ENCODE results near the gene IDI2.

The IDI2 gene

DNA sequence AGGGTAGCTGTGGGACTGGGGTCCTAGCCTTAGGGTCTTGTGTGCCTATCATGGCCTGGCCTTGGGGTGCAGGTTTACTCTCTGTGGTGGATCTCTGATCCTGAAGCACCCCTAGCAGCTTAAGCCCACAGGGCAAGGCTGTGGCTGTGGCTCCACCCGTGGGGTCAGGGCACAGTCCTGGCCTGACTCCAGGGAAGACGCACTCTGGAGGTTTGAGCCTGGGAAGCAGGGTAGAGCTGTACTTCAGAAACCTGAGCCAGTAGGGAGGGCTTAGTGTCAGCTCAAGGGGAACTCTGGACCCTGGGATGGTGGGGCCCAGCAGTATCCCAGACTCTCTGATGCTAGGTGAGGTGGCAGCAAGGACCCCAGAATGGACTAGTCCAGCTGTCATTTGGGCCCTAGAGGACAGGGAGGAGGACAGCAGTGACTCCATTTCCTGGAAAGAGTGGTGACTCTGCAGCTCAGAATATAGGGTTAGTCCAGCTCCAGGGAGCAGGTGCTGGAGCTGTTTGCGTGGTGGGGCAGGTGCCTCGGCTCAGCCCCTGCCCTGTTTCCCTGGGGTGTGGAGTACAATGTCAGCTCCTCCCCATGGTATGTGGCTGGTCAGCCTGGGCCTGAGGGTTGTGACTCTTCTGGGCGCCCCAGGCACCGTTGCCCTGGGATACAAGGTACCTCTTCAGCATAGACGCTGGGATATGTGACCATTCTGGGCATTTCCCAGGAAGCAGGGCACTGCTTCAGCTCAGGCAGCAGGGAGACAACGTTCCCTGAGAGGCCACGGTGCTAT, 21.6 kb downstream of the IDI2 start:
- no peak for DNase-seq

DNA sequence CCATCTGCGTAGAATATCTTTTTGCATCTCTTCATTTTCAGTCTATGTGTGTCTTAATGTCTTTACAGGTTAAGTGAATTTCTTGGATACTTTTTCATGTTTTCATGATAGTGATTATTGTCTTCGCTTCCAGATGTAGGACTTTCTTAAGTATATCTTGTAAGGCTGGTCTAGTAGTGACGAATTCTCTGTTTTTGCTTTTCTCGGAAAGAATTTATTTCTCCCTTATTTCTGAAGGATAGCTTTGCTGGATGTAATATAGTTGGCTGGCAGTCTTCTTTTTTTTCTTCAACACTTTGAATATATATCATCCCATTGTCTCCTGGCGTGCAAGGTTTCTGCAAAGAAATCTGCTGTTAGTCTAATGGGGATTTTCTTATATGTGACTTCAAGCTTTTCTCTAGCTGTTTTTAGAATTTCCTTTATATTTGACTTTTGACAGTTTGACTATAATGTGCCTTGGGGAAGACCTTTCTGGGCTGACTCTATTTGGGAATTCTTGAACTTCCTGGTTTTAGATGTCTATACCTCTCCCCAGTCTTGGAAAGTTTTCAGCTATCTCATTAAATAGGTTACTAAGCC, 23.1 kb downstream of the IDI2 start:
- no peak for DNase-seq

DNA sequence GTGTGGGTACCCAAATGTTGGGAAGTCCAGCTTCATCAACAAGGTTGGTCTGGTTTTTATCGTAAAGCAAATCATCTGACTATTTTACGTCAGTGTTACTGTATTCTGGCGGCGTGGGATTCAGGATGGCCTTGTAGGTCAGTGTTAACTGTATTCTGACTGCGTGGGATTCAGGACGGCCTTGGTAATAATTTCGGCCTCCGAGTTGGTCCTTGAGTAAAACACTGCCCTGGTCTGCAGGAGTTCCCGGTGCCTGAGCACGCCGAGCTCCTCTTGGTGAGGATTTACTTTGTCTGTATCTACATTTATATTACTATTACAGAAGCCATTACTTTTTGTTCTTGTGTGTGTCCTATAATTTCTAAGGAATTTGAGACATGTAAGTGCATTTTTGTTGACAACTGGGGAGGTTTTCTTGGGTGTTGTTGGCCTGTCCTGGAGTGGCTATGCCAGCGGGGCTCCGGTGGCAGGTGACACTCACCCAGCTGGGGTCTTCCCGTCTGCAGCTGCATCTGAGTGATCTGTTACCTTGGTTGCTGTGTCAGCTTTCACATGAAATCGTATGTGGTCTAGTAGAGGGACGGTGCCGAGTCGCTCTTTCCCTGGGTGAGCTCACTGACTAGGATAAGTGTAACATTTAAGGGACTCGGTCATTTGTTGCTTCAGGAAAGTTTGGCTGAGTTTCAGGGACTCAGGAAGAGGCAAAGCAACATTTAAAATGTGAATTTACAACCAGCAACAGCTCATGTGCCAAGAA, 28.2 kb downstream of the IDI2 start:
- no peak for DNase-seq

DNA sequence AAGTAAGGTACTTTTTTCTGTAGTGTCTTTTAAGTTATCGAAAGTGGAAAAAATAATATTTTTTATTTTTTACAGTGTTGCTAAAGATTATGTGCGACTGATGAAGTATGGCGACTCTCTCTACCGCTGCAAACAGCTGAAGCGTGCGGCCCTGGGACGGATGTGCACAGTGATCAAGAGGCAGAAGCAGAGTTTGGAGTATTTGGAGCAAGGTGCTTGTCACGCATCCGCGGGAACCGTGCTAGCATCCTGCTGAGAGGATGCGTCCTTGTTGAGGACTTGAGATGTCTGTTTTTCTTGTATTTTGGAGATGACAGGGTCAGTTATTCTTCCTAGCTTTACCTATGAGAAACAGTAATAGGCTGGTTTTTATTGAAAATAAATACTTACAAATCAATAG, 29.6 kb downstream of the IDI2 start:
- no peak for DNase-seq

DNA sequence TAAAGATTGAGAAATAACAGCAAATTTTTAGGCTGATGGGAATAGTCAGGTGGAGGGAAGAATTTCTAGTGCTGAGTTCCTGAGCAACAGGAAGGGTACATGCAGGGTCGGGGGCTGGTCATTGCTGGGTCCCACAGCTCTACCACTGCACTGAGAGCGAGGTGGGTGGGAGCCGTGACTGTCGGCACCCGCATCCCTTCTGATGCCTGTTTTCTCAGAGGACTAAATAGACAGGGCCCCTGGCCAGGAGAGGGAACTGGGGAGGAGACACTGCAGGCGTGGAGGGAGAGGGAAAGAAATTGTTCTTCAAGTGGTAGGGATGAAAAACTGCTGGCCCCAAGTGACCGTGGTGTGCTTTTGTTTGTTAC, 30.1 kb downstream of the IDI2 start:
- no peak for DNase-seq

DNA sequence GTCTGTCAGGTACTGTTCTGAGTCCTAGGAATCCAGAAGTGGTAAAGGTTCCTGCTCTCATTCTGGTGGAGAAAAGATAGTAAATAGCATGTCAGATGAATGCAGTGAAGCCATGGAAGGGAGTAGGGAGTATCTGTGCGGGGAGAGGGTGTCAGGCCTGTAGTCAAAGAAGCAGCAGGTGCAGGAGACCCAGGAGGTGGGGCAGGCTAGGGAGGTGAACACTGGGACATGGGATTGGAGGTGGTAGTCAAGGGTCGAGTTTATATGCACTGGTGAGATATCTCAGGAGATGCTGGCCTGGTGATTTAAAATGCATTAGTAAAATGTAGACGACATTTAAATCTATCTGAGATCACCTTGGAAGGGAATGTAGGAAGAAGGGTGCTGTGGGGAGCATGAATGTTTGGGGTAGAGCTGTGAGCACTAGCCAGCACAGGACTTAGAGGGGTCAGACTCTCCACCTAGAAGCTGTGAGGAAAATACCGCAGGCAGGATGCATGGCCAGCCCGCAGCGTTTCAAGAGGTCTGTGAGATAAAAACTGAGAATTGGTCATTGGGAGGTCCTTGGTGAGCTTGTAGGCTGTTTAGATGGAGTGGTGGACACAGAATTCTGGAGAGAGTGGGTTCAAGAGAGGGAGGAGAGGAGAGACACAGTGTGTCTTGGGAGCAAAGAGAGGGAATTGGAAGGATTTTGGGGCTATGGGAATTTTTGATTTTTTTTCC, 30.7 kb downstream of the IDI2 start:
- no peak for DNase-seq

DNA sequence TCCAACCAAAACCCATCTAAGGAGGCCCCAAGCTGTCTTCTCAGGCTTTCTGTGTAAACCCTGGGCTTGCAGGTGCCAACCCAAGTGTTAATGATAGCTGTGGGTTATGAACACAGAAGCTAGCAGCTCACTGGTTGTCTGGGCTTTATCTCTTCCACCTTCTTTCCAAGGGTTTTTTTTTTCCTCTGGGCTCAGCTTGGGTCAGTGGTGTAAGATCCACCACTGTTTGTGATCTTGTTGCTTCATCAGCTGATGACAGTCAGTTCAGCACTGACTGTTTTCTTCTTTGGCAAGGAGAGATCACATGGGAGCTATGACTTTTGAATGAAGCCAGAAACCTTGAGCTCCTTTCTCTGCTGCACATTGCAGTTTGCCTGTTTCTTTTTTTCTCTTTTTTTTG, 32.8 kb downstream of the IDI2 start:
- DNase-seq: no peak

DNA sequence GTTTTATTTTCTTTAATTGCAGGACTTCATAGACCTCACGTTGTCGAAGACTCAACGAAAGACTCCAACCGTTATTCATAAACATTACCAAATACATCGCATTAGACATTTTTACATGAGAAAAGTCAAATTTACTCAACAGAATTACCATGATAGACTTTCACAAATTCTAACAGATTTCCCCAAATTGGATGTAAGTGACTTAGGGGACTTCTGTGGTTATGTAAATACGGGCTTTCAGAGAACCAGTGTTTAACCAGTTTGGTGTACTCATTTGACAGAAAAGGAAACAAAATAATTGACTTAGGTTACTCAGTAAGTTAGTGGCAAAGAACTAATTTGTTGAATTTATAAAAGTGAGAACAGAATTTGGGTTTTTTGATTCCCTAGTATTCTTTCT, 33.2 kb downstream of the IDI2 start:
- no peak for DNase-seq

DNA sequence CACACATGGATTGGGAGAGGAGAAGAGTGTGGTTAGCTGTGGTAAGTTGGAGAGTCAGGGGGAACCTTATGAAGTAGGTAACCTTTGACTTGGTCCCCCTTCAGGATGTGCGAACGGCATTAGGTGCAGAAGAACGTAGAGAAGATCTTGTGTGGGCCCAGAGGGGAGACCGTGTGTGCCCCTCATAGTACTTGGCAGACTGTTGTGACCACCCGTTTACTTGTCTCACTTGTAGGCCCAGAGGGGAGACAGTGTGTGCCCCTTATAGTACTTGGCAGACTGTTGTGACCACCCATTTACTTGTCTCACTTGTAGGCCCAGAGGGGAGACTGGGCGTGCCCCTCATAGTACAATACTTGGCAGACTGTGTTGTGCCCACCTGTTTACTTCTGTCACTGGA, 34.9 kb downstream of the IDI2 start:
- no peak for DNase-seq

DNA sequence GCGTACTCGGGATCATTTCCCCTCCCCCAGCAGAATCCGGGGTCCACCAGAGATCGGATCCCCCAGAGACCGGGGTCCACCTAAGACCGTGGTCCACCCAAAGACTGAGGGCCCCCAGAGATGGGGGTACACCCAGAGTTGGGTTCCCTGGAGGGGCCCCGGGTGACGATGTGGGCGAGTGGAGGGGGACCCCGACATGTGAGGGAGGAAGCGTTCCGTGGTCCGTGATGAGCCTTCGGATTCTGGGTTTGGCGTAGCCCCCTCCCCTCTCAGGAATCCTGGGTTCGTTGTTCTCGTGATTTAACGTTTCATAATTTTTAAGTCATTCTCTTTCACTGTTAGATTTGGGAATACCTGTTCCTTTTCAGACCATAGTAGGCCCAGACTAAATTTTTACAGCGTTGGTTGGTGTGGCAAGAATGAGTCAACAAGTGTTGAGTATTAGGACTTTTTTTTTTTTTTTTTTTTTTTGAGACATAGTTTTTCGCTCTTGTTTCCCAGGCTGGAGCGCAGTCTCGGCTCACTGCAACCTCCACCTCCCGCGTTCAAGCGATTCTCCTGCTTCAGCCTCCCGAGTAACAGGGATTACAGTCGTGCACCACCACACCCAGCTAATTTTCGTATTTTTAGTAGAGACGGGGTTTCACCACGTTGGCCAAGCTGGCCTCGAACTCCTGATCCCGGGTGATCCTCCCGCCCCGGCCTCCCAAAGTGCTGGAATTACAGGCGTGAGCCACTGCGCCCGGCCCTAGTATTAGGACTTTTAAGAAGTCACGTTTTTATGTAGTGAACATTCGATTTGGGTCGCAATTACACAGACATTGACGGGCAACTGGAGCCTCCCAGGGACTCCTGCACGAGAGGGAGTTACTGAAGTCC, 36.8 kb downstream of the IDI2 start:
- no peak for DNase-seq

DNA sequence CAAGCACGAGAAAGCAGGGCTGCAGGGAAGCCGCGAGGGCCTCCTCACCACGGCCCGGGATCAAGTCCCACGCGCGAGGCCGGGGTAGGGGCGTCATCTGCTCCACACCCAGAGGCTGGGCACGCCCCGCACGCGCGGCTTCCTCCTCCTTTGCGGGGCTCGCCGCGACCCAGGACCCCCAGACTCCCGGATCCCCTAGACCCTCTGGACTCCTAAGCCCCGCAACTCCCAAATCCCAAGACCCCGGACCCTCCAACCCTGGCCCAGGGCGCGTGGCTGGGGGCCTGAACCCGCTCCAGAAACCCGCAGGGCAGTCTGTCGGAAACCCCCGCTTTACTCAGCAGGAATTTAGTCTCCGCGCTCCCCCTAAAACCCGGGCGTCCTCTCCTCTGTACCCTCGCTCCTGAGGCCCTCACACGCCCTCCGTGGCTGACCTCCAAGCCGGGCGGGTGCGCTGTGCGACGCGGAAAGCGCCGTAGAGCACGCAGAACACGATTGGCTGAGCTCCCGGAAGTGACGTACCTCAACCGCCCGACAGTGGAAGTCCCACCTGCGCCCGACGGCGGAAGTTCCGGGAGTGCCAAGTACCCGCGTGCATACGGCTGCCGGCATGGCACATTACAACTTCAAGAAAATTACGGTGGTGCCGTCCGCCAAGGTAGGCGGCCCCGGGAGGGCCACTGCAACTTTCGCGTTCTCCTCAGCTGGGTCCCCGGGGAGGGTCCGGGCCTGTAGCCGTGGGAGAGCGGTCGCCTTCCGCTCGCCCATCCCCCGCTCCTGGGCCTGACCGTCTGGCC, 37.6 kb downstream of the IDI2 start, which contains the start of gene GTPBP4:
Gene GTPBP4 (plus strand): TSS at position 565 of the 797 bp plus-strand sequence. CDS start 46 bp downstream, at position 611.
- DNase-seq: peak; percentile 86 to 91

DNA sequence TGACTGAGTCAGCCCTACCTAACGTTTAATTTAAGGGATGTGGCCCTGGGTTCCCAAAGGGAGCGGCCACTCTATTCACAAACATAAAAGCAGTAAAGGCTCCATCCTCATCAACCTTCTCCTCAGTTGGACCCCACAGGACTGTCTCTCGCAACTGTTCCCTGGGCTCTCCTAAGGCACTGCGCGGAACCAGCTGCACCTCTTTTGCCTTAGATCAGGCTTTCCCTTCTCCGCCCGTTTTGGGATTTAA, 38.1 kb downstream of the IDI2 start:
- DNase-seq: peak in 1 of 2 experiments; percentile 6

DNA sequence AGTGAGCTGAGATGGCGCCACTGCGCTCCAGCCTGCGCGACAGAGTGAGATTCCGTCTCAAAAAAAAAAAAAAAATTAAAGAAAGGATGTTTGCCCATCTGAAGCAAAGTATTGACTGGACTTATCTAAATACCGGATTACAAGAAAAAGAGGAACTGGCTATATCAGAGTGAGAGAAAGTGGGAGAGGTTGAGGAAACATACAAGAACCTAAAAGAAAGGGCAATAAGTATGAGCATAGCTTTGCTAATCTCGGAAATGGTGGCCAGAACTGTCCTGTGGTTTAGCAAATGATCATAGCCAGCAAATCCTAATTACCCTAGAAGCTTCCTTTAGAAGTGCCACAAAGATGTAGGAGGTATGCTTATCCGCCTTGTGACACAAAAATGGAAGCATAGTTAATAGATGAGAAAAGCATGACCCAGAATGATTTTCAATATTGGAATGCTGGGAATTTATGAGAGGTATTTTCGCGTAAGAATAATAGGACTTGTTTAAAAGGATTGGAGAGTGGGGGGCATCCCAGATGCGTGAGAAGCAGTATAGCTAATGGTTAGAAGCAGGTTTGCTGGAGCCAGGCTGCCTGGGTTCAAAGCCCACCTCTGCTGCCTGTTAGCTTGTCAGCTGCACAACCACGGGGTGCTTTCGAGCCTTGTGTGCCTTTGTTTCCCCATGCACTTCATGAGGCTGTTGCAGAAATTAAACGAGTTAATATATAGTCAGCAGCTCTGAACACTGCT, 38.6 kb downstream of the IDI2 start:
- DNase-seq: peak; percentile 7 to 45

DNA sequence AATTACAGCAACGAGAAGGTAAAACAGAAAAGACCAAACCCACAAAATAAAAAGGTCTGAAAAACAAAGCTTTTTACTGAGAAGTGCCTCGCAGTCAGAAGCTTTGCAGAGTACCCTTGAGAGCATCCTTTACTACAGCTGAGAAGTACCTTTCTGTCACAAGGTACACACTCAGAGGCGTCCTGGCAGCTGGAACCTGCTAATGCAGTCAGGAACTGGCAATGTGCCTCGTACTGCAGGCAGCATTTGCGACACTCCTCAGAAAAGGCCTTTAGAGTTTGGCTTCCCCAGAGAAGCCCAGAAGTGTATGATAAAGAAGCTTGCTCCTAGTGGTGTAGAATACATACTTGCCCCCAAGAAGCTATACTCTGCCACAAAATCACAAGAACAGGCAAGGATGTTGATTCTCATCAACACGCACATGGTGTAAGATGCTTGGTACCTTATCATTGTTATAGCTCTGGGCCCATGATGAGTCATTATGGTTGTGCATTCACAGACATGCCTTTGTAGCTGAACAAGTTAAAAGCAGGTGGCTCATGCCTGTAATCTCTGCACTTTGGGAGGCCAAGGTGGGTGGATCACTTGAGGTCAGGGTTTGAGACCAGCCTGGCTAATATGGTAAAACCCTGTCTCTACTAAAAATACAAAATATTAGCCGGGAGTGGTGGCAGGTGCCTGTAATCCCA, 39.4 kb downstream of the IDI2 start:
- no peak for DNase-seq

DNA sequence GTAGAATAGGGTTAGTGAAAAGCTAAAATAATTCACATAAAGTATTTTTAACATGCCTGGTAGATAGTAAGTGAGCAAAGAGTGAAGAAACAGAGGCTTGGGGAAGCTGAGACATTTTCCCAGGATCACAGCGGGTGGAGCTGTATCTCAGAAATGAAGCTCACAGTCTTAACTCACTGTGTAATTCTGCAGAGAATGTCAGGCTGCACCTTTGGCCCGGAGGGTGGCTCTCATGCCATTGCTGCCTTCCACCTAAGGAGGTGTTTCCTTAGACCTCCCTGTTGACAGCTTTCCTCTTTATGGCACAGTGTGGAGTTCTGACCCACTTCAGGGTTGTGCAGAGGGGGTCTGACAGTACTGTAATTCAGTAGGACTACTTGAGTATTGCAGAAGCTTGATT, 40.3 kb downstream of the IDI2 start:
- DNase-seq: no peak

DNA sequence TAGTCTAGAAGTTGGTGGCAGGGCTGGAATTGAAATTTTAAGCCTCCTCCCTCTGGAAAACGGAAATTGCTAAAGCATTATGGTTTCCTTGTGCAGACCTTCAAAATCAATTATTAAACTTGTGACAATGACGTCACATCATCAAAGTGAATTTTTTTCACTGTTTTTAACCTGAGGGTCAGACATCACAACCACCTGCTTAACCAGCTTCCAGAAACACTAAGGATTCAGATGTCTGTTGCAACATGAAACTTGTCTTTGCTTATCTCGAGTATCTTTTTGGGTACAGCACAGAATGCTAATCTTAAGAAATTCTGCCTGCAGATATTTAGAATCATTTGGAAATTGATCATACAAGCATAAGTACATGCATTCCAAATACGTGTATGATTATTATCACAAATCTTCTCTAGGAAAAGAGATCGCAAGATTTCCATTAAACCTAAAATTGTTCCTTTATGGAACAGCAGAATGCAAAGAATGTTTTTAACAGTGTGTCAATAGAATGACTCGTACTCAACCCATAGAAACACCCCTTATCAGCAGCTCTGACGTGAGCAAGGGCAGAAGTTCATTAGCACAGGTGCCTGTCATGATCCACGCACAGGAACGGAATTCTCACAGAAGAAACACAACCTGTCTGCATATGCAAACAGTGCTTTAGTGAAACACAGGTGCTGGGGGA, 41.5 kb downstream of the IDI2 start:
- DNase-seq: peak in 1 of 2 experiments; percentile 12

DNA sequence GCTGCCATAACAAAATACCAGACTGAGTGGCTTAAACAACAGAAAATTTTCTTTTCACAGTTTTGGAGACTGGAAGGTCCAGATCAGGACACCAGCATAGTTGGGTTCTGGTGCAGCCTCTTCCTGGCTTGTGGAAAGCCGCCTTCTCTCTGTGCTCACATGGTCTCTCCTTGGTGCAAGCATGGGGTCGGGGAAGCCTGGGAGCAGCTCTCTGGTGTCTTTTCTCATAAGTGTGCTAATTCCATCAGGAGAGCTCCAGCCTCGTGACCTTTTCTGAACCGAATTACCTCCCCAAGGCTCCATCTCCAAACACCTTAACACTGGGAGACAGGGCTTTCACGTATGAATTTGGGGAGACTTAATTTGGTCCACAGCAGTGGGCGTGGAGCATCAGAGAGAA, 42.3 kb downstream of the IDI2 start:
- no peak for DNase-seq

DNA sequence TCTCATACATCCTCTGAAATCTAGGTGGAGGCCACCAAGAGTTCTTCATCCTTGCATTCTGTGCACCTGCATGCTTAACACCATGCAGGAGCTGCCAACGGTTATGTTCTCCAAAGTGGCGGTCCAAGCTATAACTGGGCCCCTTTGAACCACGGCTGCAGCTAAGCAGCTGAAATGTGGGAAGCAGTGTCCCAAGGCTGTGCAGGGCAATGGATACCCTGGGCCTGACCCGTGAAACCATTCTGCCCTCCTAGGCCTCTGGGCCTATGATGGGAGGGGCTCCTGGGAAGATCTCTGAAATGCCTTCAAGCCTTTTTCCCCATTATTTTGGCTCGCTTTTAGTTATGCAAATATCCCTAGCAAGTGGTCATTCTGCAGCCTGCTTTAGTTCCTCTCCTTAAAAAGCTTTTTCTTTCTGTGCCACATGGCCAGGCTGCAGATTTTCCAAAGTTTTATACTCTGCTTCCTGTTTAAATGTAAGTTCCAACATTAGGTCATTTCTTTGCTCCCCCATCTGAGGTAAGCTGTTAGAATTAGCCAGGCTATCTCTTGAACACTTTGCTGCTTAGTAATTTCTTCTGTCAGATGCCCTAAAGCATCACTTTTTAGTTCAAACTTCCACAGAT, 45.1 kb downstream of the IDI2 start:
- DNase-seq: no peak

DNA sequence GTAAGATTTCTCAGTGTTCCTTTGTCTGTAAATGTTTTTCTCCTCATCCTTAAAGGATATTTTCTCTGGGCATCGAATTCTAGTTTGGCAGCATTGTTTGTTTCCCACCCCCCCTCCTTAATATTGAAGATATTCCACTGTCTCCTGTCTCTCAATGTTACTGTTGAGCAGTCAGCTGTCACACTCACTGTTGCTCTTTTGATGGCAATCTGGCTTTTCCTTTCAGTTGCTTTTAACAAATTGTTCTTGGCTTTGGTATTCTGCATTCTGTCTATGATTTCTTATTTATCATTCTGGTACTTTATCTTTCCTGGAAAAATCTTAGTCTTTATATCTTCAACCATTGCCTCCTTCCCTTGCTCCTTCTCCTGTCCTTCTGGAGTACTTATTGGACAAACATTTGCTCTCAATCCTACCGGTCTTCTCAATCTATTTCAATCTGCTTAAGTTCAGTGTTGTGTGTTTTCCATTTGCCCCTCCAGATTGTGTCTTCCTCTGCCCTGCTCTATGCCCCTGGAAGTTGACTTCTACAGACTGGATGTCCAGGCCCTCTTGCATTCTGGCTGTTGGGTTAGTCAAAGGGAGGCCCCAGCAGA, 46.7 kb downstream of the IDI2 start:
- DNase-seq: no peak

All from SW 1271 (cell line).